AG09319 (cell line): ENCODE data around the gene NTMT1.

Experiments
- DNase-seq: peaks from one replicate; pipeline ENCODE4 v3.0.0-alpha.2; 2010; ENCODE audit warnings: low read depth; ENCODE audit errors: extremely low read depth
- TF ChIP-seq, protein P1 (sequence below): IDR thresholded peaks from 2 replicates; pipeline ENCODE4 v1.5.1; 2011; ENCODE audit warnings: low read depth, mild to moderate bottlenecking, inconsistent platforms, low read length, moderate library complexity

Gene NTMT1

DNA sequence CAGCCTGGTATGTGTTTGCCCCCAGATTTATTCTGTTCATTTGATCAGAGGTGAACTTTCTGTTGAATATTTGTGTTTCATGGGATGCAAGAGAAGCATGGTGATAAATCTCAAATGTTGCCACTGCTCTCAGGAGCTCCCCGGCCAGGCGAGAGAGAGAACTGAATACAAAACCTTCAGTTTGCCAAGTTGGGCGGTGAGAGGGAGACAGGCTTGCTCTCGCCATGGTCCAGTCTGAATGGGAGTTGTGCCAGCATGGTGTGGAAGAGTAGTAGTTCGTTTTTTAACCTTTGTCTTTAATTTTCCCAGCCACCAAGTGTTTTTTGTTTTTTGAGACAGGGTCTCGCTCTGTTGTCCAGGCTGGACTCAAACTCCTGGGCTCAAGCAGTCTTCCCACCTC is 2.7 kb downstream of the NTMT1 start:
- TF ChIP-seq, protein P1, sequence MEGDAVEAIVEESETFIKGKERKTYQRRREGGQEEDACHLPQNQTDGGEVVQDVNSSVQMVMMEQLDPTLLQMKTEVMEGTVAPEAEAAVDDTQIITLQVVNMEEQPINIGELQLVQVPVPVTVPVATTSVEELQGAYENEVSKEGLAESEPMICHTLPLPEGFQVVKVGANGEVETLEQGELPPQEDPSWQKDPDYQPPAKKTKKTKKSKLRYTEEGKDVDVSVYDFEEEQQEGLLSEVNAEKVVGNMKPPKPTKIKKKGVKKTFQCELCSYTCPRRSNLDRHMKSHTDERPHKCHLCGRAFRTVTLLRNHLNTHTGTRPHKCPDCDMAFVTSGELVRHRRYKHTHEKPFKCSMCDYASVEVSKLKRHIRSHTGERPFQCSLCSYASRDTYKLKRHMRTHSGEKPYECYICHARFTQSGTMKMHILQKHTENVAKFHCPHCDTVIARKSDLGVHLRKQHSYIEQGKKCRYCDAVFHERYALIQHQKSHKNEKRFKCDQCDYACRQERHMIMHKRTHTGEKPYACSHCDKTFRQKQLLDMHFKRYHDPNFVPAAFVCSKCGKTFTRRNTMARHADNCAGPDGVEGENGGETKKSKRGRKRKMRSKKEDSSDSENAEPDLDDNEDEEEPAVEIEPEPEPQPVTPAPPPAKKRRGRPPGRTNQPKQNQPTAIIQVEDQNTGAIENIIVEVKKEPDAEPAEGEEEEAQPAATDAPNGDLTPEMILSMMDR, result no peak
- no peak for DNase-seq

DNA sequence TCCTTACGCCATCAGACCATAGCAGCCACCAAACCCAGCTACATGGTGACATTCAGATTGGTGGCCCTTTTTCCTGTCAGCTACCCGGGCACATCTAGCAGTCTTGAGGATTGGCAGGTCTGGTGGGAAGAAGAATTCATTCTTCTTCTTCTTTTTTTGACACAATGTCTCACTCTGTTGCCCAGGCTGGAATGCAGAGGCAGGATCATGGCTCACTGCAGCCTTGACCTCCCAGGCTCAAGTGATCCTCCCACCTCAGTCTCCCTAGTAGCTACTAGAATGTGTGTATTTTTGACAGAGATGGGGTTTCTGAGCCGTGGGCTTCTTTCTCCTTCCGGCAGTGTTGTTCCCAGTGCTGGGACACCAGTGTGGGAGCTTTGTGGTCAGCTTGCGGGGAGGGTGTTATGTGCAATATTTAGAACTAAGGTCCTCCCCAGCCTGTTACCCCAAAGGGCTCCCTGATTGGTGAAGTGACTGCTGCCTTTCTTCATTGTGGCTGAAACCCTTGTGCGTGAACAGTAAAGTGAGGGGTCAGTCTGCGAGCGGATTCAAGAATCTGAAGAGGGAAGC is 3.4 kb downstream of the NTMT1 start:
- TF ChIP-seq, protein P1, result no peak
- no peak for DNase-seq

DNA sequence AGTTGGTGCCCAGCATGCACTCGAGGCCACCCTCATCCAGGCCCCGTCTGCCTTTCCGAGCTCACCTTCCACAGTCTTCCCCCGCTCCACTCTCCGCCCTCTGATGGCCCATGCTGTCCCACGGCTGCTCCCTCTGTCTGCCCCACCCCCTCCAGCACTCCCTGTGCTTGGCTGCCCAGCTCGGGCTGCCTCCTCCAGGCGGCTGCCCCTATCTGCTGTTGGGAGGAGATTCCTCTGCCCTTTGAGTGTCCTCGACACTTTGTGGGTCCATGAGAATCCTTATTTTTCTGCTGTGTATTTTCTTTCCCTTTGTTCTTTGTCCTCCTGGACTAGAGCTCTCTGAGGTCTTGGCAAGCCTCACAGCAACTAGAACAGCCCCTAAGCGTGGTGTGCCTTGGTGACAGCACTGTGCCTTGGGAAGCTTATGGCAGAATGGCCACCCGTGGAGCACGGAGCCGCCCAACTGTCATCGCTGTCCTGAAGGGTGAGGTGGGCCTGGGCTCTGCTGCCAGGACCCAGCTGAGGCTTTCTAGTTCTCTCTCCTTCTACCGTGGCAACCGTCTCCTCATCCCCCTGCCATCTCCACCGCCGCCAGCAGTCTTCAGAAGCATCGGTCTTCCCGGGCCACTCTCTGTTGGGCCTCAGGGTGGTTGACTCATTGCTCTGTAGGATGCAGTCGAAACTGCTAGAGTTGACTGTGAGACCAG is 5.2 kb downstream of the NTMT1 start:
- TF ChIP-seq, protein P1, result no peak
- DNase-seq, result no peak

DNA sequence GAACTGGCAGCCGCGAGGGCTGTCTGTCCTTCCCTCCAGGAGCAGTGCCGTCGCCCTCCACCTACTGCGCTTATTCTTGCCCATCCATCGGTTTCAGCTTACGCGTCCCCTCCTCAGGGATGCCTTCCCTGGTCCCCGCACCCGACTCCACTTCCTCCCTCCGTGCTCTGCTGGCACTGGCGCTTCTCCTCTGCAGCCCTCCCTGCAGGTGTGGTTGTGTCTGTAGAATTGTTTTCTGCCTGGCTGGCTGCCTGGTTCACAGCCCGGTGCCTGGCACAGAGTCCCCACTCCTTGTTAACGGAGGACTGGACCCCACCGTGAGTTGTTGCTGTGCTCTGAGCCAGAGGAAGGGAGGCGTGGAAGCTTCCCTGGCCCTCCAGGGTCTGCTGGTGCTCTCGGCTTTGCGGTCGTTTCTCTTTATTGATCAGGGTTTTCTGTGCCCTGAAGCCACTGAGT is 5.7 kb downstream of the NTMT1 start:
- TF ChIP-seq, protein P1, result no peak
- DNase-seq, result no peak

DNA sequence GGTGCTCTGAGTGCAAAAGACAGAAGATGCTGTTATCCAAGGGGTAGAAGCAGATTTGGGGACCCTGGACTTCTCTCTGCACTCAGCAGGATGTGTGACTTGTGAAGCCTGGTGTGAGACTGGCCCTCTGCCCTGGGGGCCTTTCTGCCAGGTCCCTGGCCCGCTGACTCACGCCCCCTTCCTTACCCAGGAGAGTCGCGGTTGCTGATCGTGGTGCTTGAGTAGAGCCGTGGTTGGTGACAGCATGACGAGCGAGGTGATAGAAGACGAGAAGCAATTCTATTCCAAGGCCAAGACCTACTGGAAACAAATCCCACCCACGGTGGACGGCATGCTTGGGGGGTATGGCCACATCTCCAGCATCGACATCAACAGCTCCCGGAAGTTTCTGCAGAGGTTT is 6.5 kb downstream of the NTMT1 start:
- DNase-seq, result no peak
- TF ChIP-seq, protein P1, result no peak

DNA sequence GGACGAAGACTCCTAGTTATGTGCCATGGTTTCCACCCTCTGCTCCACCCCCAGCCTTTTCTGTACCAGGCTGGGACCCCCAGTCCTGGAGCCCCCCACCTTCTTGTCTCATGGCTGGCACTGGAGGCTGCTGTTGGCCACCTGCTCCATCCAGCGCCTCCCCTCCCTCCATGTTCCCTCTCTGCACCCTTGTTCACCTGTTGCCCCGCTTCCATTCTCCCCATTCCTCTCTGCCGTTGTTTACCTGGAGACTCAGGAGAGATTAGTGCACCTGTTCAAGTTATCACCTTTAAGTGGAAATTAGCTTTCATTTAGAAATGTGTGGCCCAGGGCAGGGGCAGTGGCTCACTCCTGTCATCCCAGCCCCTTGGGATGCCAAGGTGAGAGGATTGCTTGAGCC is 7.2 kb downstream of the NTMT1 start:
- TF ChIP-seq, protein P1, result no peak
- no peak for DNase-seq

DNA sequence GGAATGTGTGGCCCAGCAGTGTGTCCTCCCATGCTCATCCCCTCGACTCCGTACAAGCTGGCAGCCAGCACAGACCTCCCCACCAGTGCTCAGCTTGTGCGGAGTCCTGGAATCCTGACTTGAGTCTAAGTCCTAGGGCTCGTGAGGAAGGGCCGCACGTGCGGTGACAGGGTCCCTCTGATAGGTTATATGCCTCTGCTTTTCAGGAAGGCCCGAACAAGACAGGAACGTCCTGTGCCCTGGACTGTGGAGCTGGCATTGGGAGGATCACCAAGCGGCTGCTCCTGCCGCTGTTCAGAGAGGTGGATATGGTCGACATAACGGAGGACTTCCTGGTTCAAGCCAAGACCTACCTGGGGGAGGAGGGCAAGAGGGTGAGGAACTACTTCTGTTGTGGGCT is 7.9 kb downstream of the NTMT1 start:
- TF ChIP-seq, protein P1, result no peak
- no peak for DNase-seq
